ENCODE measurements around the gene HAUS8. TPM values are rescaled to one million over a fixed set of nuclear protein-coding genes. Genes with fewer than 3 reads are reported as not detected.

HAUS8 gene
- total and polyA plus RNA-seq, 9 of the 15 experiments (the other 6 are each of a cell fraction or from before 2014, with no cell fraction given) = 20.5 to 53.2 (median 36.0) TPM

- TF ChIP-seq ZBTB40 (IDR thresholded peaks at IDR 0.05) (peak; percentile 27; the same call in 1 of the 2 replicates), ZBTB40 (CRISPR knock-in tag; IDR thresholded peaks at IDR 0.05) (no peak), NR1H2 (CRISPR knock-in tag; IDR thresholded peaks at IDR 0.05) (0 out of 2 replicates have a peak, but pooled peaks have one; percentile 6), MCM7 (IDR thresholded peaks at IDR 0.05) (no peak), ZC3H4 (CRISPR knock-in tag; IDR thresholded peaks at IDR 0.05; ENCODE audit: borderline replicate concordance) (peak; percentile 79), CREM (IDR thresholded peaks at IDR 0.05; ENCODE audit: low read depth) (no peak), ZBTB11 (CRISPR knock-in tag; IDR thresholded peaks at IDR 0.05) (0 out of 6 replicates have a peak, but pooled peaks of 1 of the 3 experiments have one; percentile 31)
Observed at GRCh38 chr19:17074634-17075034, 618 bp downstream of the HAUS8 start (continued).
